Esophagus squamous epithelium (tissue), 4 donors: Measurements from ENCODE around the gene CHFR.

ENCODE experiments used
- CTCF ChIP-seq, 6 experiments: fragments of 450-650 bp in 4 of 6; fragments of 200-600 bp in 2 of 6; sonication (generic) in 2 of 6; IDR thresholded peaks; one replicate each; pipeline ENCODE4 v1.5.1; 2016 to 2019; ENCODE audit warnings: antibody characterized with exemption in 6 of 6, mild to moderate bottlenecking in 4 of 6, moderate library complexity in 4 of 6
- POLR2A ChIP-seq, 4 donors: fragments of 450-650 bp; IDR thresholded peaks; one replicate each; pipeline ENCODE4 v1.6.1; 2017; ENCODE audit warnings: antibody characterized with exemption in 4 of 4, mild to moderate bottlenecking in 4 of 4, moderate library complexity in 3 of 4

GRCh38 chr12:132814232-132814631 is 73.2 kb downstream of the CHFR start:
- TF ChIP-seq POLR2A (IDR thresholded peaks at IDR 0.05) (no peak), CTCF (IDR thresholded peaks at IDR 0.05) (no peak)
